HG03439 (cell line): ENCODE results near the gene FBN1.

Source experiments
- ATAC-seq: cut with Tn5 transposase; IDR thresholded peaks from one replicate; pipeline ENCODE4 v1.9.1; 2021; ENCODE audit warnings: mild to moderate bottlenecking, moderate library complexity; ENCODE audit not compliant: unreplicated experiment

The FBN1 gene

DNA sequence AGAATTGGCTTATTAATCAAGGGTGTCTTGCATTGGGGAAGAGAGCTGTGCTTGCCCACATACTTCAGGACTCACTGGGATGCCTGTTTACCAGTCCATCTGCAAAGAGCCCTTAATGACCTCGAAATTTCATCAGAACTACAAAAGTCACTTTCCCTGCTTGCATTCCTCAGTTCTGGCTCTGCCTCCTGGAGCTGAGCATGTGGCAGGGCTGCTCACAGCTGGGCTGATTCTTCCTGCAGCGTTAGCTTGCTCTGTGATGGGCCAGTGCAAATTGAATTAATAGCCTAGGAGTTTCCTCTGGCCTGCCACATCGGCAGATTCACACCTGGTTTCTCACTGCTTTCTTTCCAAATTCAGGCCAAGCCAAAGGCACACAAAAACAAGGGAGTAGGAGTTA lies 205.4 kb downstream of the FBN1 start:
- no peak for ATAC-seq

DNA sequence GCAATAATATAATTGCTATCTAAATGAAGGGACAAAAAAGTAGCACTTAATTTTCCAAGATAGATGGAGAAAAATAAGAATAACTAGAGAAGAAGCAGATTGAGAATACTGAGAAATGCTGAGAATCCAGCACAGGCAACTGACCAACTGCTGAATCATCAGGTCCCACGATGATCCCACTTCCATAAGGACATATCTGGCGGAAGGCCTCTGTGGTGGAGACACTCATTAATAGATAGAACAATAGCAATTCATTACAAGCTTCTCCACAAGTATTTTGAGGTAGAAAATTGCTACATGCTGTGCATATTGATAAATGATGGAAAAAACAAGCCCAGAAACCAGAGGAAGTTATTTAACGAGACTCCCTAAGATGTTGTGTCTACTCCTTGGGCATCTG lies 208.3 kb downstream of the FBN1 start:
- no peak for ATAC-seq

- ATAC-seq = no peak
These were observed 210.2 kb downstream of the FBN1 start for GRCh38 chr15:48435321-48435720.

- peak; percentile 56 for ATAC-seq
These were observed 212.2 kb downstream of the FBN1 start for GRCh38 chr15:48433226-48433886.

DNA sequence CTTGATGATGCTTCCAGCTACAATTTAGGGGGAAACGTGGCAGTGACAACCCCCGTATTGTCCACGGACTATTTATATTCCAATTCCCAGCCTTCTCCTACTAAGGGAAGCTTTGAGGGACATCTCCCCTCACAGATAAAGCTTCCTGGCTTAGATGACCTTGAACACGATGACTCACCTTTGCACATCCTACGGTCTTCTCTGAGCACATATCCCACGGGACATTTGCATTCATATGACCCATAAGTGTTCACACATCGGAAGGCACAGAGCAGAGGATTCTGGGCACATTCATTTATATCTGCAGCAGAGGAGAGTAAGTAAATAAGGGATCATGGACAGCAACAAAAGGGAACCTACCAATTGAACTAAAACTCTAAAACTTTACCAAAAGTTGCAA lies 212.8 kb downstream of the FBN1 start:
- ATAC-seq = no peak

- no peak for ATAC-seq
These were observed 217.5 kb downstream of the FBN1 start for GRCh38 chr15:48427960-48428547.

- no peak for ATAC-seq
These were observed 218.0 kb downstream of the FBN1 start for GRCh38 chr15:48427479-48427878.

GRCh38 chr15:48426941-48427340 lies 218.6 kb downstream of the FBN1 start:
- ATAC-seq = no peak

- ATAC-seq = no peak
These were observed 219.5 kb downstream of the FBN1 start for GRCh38 chr15:48426044-48426443.

DNA sequence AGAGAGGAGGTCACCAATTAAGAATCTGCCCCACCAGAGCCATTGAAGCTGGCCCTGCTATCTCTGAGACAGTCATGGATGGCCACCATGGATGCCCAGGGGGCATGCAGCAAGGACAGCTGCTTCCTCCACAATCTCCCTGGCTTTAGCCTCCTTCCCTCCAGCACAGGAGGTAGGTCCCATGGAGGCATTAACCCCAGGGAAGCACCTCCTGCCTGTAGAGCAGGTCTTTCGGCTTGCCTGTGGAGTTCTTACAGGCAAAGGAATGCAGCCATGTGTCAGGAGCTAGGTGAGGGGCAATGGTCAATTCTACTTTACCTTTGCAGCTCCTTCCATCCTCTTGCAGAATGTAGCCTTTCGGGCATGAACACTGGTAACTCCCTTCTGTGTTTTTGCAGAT lies 220.5 kb downstream of the FBN1 start:
- ATAC-seq = no peak

DNA sequence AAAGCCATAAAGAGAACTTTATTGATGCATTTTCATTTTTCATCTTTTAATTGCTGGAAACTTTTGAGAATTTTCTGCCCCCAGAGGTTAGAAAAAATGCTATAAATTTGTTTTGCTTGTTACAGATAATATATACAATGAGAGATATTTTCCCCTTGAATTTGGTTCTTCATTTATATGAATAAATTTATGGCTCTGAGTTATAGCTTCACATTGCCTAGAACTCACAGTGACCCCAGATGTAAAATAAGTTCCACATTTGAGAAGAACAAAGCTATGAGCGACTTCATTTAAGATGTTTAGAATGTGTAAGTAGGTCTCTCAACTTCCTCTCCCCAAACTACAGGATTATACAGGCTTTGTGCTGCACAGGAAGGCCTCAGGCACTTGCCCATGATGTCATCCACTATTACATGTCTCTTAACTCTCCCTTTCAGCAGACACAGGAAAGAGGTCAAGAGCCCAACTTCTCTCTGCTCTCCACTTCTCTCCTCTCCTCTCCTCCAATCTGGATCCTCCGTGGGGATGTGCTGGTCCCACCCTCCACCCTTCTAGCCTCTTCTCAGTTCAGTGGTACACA lies 221.5 kb downstream of the FBN1 start:
- no peak for ATAC-seq

GRCh38 chr15:48423342-48423741 lies 222.2 kb downstream of the FBN1 start:
- no peak for ATAC-seq

GRCh38 chr15:48422401-48422800 lies 223.1 kb downstream of the FBN1 start:
- ATAC-seq = no peak

DNA sequence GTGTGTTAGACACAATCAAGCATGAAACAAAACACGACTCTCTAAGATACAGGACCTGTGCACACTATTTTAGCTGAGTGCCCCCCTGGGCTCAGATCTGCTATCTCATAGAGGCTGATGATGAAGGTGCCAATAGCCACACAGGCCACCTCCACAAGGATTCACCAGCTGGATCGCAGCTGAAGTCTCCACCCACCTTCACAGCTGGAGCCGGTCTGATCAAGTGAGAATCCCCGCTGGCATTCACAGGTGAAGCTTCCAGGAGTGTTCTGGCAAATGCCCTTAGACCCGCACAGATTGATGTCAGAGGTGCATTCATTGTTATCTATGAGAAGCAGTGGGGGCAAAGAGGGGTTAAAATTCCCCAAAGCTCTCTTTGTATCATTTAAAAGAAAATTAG lies 224.1 kb downstream of the FBN1 start:
- no peak for ATAC-seq

DNA sequence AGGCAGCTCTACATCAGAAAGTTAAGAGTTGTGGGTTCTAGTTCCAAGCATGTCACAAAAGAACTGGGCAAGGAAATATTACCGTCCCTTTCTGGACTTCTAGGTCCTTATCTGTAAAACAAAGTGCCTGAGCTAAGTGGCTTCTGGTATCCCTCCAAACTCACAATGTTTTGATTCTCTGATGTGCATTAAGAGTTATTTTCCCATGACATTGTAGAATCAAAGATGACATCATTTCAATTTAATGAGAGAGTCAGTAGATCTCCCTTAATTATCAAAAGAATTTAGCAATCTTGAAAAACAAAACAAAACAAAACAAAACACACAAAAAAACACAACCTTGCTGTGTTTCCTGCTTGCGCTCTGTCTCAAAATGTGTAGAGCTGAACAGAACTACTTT lies 225.6 kb downstream of the FBN1 start:
- ATAC-seq = no peak

DNA sequence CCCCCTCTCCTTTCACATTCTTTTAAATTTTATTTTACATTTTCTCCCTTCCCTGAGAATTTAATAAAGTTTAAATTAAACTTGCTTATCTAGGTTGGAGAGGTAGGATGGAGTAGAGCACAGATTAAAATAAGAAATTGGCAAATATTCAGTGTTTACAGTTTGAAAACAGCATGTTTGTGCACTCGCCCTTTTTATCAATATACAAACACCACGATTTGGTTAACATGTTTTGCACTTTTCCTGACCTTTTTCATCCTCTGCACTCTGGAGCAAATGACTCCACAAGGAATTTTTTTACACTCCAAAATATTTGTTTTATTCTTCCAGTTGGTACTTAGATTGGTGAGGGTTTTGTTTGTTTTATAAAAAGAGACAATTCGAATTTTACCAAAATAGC lies 227.2 kb downstream of the FBN1 start:
- no peak for ATAC-seq

DNA sequence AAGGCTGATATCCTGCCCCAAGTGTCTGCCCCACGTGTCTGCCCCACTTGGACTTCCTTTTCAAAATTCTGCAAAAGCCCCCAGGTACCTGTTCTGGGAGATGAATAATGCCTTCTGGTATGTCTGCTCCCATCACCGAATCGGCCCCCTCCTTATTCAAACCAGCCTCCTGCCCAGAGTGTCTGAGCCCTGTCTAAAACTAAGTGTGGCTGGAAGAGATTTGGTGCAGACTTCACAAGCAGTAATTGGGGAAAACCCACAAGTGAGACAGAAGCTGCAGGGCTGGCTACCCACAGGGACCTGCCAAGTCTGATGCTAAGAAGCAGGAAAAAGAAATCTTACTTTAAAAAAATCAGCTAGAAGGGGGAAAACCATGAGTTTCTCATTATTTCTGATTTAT lies 229.2 kb downstream of the FBN1 start:
- no peak for ATAC-seq

DNA sequence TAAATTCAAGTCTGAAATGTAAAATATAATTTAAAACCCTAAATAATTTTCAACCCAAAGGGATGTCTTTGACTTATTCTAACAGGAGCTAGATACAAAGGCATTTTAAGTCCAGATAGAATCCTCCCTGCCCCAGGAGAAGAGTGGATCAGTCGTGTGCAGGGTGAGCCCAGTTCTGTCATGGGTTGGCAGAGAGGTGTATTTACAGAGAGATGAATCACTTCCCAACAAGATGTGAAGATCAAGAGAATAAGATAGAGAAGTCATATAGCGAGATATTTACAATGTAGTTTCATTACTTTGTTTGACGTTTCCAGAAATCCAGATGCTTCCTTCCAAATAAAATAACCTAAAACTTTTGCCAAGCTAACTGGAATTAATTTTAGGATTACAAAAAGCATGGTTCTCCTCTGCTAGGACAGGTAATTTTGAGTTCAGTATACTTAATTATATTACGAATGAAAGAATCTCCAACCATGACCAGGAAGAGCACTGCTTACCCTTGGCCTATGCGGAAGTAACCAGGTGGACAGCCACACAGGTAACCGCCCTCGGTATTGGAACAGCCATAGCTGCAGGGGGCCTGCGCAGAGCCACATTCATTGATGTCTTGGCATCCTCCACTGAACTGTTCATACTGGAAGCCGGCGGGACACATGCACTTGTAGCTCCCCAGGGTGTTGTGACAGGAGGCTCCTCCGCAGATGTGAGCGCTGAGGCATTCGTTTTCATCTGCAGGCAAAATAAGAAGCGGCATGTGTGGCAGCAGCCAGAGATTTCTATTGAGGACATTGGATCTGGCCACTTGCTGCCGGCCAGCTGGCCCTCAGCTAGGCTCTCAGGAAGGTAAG lies 230.2 kb downstream of the FBN1 start:
- ATAC-seq = no peak

GRCh38 chr15:48414015-48414414 lies 231.5 kb downstream of the FBN1 start:
- no peak for ATAC-seq

GRCh38 chr15:48413304-48413703 lies 232.2 kb downstream of the FBN1 start:
- ATAC-seq = no peak

DNA sequence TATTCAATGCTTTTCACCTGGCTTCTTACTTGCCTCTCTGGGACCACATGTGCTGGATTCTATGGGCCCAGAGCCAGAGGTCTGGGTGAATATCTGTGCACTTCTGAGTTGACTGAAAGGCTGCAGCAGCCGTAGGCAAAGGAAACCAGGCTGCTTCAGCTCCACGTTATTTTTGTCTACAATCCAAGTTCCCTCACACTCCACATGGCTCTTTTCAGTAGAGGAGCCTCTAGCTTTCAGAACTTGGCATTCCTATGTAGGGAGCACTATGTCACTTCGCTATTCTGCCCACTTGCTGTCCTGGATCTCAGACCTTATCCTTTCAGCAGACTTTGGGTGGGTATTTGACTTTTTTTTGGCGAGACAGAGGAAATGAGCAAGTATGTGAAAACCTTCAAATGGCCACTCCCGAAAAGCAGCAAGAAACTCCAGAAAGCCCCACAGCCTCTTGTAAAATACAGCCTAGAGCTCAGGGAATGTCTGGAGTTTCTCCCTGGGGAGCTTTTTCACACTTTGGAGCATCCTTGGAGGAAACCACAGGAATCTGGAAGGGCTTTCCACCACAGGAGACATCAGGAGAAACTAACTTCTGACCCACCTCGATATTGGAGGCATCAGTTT lies 233.4 kb downstream of the FBN1 start:
- ATAC-seq = no peak
